Fibroblast of villous mesenchyme (primary cell): ENCODE measurements around the gene FGF3. TPM values are rescaled to one million over a fixed set of nuclear protein-coding genes. Genes with fewer than 3 reads are reported as not detected.

Experiments
- DNase-seq: peaks from one replicate; pipeline ENCODE4 v3.0.0-alpha.2; 2010; ENCODE audit warnings: low read depth
- H3K4me3 ChIP-seq: 2 replicates; pipeline ENCODE4 v1.5.1; 2011; ENCODE audit warnings: low read depth, mild to moderate bottlenecking, low read length
- total RNA-seq: library from RNA; depleted of rRNA; stranded (reverse); fragments of >200 nt; gene quantifications from 2 replicates; pipeline ENCODE4 v1.2.3, GENCODE V29; 2012
- TF ChIP-seq, protein P1 (sequence below): IDR thresholded peaks from 2 replicates; pipeline ENCODE4 v1.5.1; 2012; ENCODE audit warnings: low read depth, mild to moderate bottlenecking, low read length; ENCODE audit not compliant: insufficient read depth

The FGF3 gene
- total RNA-seq, 1 donor, result not detected

DNA sequence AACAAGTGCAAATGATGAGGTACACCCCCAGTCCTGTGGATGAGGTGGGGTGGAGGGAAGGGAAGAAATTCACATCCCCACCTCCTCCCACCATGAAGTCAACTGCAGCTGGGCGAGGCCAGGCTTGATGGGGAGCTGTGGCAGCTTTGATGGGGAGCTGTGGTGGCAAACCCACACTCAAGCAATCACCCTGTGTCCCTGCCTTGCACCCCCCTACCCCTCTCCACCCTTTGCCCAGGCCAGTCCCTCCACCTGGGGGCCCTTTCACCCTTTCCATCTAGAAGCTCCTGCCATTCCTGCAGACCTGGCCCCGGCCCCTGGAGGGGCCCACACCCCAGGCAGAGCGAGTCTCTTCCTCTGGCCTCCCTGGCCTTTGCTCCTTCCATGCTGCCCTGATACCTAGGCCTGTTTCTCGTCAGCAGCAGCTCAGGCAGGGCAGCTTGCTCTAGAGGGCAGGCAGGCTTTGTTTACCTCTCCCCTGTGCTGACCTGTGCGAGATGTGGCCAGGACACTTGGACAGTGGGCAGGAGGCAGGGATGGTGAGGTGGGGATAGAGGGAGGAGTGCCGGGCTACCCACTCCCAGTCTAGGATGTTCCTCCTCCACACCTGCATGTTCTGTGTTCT is 4.5 kb upstream of the FGF3 start:
- TF ChIP-seq, protein P1, sequence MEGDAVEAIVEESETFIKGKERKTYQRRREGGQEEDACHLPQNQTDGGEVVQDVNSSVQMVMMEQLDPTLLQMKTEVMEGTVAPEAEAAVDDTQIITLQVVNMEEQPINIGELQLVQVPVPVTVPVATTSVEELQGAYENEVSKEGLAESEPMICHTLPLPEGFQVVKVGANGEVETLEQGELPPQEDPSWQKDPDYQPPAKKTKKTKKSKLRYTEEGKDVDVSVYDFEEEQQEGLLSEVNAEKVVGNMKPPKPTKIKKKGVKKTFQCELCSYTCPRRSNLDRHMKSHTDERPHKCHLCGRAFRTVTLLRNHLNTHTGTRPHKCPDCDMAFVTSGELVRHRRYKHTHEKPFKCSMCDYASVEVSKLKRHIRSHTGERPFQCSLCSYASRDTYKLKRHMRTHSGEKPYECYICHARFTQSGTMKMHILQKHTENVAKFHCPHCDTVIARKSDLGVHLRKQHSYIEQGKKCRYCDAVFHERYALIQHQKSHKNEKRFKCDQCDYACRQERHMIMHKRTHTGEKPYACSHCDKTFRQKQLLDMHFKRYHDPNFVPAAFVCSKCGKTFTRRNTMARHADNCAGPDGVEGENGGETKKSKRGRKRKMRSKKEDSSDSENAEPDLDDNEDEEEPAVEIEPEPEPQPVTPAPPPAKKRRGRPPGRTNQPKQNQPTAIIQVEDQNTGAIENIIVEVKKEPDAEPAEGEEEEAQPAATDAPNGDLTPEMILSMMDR, result no peak
- no peak for DNase-seq
- no peak overlapping the region for H3K4me3 ChIP-seq

DNA sequence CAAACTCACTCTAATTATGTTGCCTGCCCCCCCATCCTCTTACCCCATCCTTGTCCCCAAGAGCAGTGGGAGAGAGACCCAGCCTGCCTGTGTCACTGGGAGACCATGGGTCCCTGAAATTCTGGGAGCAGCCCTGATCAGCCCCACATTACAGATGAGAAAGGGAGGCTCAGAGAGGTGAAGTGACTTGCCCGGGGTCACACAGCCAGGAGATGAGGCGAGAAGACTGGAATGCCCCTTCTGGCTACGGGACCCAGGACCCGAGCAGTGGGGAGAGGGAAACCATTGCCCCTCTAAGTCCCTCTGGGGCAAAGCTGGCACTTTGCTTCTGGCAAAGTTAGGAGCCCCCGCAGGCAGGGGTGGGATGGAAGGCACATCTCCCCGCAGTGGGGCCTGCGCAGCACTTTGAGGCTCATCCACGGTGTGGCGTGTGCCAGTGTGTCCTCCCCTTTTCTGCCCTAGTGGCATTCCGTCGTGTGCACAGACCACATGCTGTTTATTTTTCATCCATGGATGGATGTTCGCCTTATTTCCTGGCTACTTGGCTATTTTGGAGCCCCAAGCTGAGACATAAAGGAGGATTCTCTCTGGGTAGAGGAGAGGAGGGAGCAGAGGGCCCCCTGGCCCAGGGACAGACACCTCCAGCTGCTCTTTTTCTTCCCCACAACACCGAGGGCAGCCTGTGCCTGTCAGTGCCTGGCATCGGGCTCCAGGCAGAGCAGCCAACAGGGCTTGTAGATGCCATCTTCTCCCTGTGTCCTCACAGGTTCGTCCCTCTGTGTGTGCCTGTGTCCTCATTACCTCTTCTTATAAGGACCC is 3.7 kb upstream of the FGF3 start:
- no peak for DNase-seq
- TF ChIP-seq, protein P1, result no peak
- H3K4me3 ChIP-seq, result no peak overlapping the region

DNA sequence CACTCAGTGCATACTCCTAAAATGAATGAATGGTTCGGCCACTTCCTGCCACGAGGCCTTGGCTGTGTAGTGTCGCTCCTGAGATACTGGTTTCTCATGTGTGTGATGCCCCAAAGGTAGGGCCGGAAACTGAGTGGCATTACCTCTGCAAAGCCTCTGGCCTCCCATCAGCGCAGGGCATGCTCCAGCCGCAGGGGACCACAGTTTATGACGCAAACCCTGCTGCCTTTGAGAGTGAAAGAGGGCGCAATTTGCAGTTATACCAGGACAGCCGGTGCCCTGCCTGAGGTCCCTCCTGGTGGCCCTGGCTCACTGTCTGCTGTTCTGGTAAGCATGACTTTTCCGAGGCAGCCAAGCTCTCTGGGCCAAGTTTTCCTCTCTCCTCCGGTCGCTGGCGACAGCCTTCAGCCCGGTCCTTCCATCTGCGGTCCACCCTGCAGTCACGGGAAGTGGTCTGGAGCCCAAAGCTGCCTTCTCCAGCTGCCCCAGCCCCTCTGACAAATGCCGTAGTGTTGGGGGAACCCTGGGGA is 2.4 kb upstream of the FGF3 start:
- no peak for DNase-seq
- TF ChIP-seq, protein P1, result no peak
- no peak overlapping the region for H3K4me3 ChIP-seq

DNA sequence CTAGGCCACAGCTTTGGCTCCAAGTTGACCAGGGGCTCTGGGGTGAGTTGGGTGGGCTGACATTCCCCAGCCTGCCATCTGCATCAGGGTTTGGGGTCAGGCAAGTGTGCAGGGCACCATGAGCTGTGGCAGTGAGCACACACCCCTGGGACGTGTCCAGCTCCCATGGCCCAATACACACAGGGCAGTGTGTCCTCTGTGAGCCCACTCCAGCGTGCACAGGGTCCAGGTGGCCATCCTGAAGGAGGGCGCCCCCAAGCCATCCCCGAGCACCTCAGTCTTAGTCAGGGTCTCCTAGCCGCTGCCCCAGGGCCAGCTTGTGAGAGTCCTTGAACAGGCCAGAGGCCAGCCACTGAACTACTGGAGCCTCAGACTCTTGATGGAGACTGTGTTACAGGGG is 1.2 kb upstream of the FGF3 start:
- TF ChIP-seq, protein P1, result no peak
- no peak for DNase-seq

DNA sequence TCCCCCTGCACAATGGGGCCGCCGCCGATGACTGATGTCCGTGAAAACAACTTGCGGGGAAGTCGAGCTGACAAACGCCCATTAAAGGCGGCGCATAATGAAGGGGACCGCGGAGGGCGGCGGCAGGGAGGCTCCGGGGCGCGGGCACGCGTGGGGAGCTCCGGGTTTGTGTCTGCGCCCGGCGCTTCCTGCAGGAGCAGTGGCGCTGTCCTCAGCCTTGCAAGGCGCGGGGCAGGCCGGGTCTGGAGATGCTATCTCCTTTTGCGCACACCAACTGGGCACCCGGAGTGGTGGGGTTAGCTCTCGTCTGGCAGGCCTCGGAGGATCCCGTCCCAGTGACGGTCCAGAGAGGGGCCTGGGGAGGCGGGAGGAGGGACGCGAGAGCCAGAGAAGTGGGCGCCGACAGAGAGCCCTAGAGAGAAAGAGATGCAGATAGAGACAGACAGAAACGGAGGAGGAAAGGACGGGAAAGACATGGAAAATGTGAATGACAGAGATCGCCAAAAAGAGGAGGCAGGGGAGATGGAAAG is 390 bp upstream of the FGF3 start:
- H3K4me3 ChIP-seq, result no peak overlapping the region
- TF ChIP-seq, protein P1, result no peak
- DNase-seq, result no peak

More for the DNA sequence above, 1.2 kb upstream of the FGF3 start:
- H3K4me3 ChIP-seq, result no peak overlapping the region

DNA sequence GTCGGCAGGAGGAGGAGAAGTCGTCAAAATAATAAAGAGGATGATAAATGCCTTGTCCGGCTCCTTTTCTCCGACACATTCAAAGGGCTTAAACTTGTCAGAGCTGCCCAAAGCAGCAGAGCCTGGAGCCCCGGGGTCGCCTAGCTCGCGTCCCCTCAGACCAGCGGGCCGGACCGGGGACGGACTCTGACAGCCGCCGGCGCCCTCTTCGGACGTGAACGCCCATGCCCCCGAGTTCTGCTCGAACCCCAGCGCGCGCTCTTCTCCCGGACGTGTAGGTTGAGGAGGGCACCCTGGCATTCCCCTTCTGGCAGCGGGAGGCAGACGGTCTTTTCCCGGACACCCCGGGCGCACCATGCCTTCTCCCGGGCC is 999 bp downstream of the FGF3 start:
- TF ChIP-seq, protein P1, result no peak
- no peak for DNase-seq
- H3K4me3 ChIP-seq, result no peak overlapping the region
